HPDE6-E6E7 (cell line): ENCODE results near the gene GJC2.
A peak's percentile ranks its signal among the peaks of the same experiment; 100 is the strongest.

Experiments used
- DNase-seq: peaks from one replicate; pipeline ENCODE4 v3.0.0; 2011; ENCODE audit warnings: missing footprints; ENCODE audit errors: extremely low spot score

GJC2 gene

GRCh38 chr1:228158151-228159007 is 8.6 kb downstream of the GJC2 start:
- no peak for DNase-seq

GRCh38 chr1:228159008-228159665 is 9.4 kb downstream of the GJC2 start:
- no peak for DNase-seq

GRCh38 chr1:228160201-228160761 is 10.6 kb downstream of the GJC2 start:
- no peak for DNase-seq

- no peak for DNase-seq
These were observed 11.6 kb downstream of the GJC2 start for GRCh38 chr1:228161362-228161761.

- no peak for DNase-seq
These were observed 12.1 kb downstream of the GJC2 start for GRCh38 chr1:228161866-228162265.

GRCh38 chr1:228162286-228163006 is 12.7 kb downstream of the GJC2 start:
- DNase-seq: no peak

GRCh38 chr1:228163007-228163753 is 13.4 kb downstream of the GJC2 start:
- no peak for DNase-seq

- DNase-seq: no peak
These were observed 14.2 kb downstream of the GJC2 start for GRCh38 chr1:228163776-228164519.

GRCh38 chr1:228164561-228165371 is 15.0 kb downstream of the GJC2 start:
- DNase-seq: no peak

- DNase-seq: peak; percentile 94
These were observed 15.8 kb downstream of the GJC2 start, which contains the start of gene IBA57 for GRCh38 chr1:228165372-228166169. TSS of gene IBA57 (plus strand) at chr1:228165804. CDS start at chr1:228165817, 13 bp downstream.

GRCh38 chr1:228166170-228166936 is 16.6 kb downstream of the GJC2 start:
- peak; percentile 96 for DNase-seq

- DNase-seq: no peak
These were observed 19.0 kb downstream of the GJC2 start for GRCh38 chr1:228168563-228169270.

- no peak for DNase-seq
These were observed 19.6 kb downstream of the GJC2 start for GRCh38 chr1:228169345-228169744.

- no peak for DNase-seq
These were observed 20.9 kb downstream of the GJC2 start for GRCh38 chr1:228170666-228171065.

- no peak for DNase-seq
These were observed 21.6 kb downstream of the GJC2 start for GRCh38 chr1:228171221-228171891.

- no peak for DNase-seq
These were observed 23.1 kb downstream of the GJC2 start for GRCh38 chr1:228172591-228173527.
